H1 (cell line): Measurements from ENCODE around the gene PCED1B. TPM values are rescaled to one million over a fixed set of nuclear protein-coding genes. Genes with fewer than 3 reads are reported as not detected.

ENCODE experiments used
- CTCF ChIA-PET: fragments of 300-600 bp; sonication (Branson Sonifier 250); formaldehyde crosslinking; loops from one replicate; lab custom pipeline; 2021; ENCODE audit not compliant: partially characterized antibody; lab: Charles Lee
- POLR2A ChIA-PET: fragments of 300-600 bp; sonication (Branson Sonifier 250); formaldehyde crosslinking; loops from one replicate; lab custom pipeline; 2021; ENCODE audit warnings: inconsistent platforms; ENCODE audit not compliant: partially characterized antibody; lab: Charles Lee
- DNase-seq, 2 experiments: peaks; one replicate each; pipeline versions ENCODE4 v3.0.0 to v3.0.0-alpha.2; 2010 to 2022; ENCODE audit warnings: low spot score in 2 of 2, low read depth in 1 of 2, mixed read lengths in 1 of 2
- FAIRE-seq: peaks from 2 replicates; lab custom pipeline; 2011; peaks lifted over from hg19 to GRCh38; lab: Jason Lieb, UNC
- H2AFZ ChIP-seq: 2 replicates; pipeline ENCODE4 v1.8.1; 2012; ENCODE audit warnings: low read length, inconsistent platforms
- H2AK5ac ChIP-seq: 2 replicates; pipeline ENCODE4 v1.6.1; 2013; ENCODE audit warnings: low read depth, low read length
- H2BK120ac ChIP-seq: replicated peaks from 2 replicates; pipeline ENCODE3; 2013; ENCODE audit warnings: low read depth, low read length, inconsistent platforms
- H2BK12ac ChIP-seq: 2 replicates; pipeline ENCODE4 v1.6.1; 2013; ENCODE audit warnings: low read depth, low read length
- H2BK15ac ChIP-seq: 2 replicates; pipeline ENCODE4 v1.6.1; 2013; ENCODE audit warnings: low read length
- H2BK20ac ChIP-seq: 2 replicates; pipeline ENCODE4 v1.6.1; 2013; ENCODE audit warnings: low read length
- H2BK5ac ChIP-seq: 2 replicates; pipeline ENCODE4 v1.6.1; 2013; ENCODE audit warnings: low read depth, low read length
- H3K14ac ChIP-seq: 2 replicates; pipeline ENCODE4 v1.6.1; 2013; ENCODE audit warnings: inconsistent platforms; ENCODE audit not compliant: insufficient read length
- H3K18ac ChIP-seq: 2 replicates; pipeline ENCODE4 v1.6.1; 2013; ENCODE audit warnings: low read length; ENCODE audit errors: extremely low read depth
- H3K23ac ChIP-seq: 2 replicates; pipeline ENCODE4 v1.6.1; 2013; ENCODE audit warnings: inconsistent platforms; ENCODE audit not compliant: insufficient read length
- H3K23me2 ChIP-seq: 2 replicates; pipeline ENCODE4 v1.6.1; 2013; ENCODE audit warnings: low read depth, low read length
- H3K27ac ChIP-seq: 2 replicates; pipeline ENCODE4 v1.6.1; 2011; ENCODE audit warnings: low read depth, low read length, inconsistent platforms
- H3K27me3 ChIP-seq, 4 experiments: replicated peaks in 1 of 4; 1 replicate in 1 of 4; 2 replicates in 3 of 4; pipeline versions ENCODE4 v1.6.1 to v1.8.1; 2011 to 2013; ENCODE audit warnings: low read length in 3 of 4, mild to moderate bottlenecking in 3 of 4, inconsistent platforms in 2 of 4, mixed read lengths in 2 of 4, moderate library complexity in 1 of 4; ENCODE audit not compliant: control insufficient read depth in 3 of 4, insufficient read depth in 3 of 4; ENCODE audit errors: extremely low read depth in 1 of 4
- H3K36me3 ChIP-seq, 4 experiments: 2 replicates each; pipeline versions ENCODE4 v1.6.1 to v1.8.1; 2011 to 2013; ENCODE audit warnings: mild to moderate bottlenecking in 4 of 4, low read length in 3 of 4, moderate library complexity in 2 of 4, control low read depth in 1 of 4, inconsistent platforms in 1 of 4; ENCODE audit not compliant: insufficient read depth in 4 of 4, control insufficient read depth in 2 of 4
- H3K4ac ChIP-seq: replicated peaks from 2 replicates; pipeline ENCODE3; 2013; ENCODE audit warnings: low read length, low read depth, mixed read lengths, inconsistent platforms; ENCODE audit not compliant: insufficient read length
- H3K4me1 ChIP-seq, 4 experiments: replicated peaks in 1 of 4; 1 replicate in 1 of 4; 2 replicates in 3 of 4; pipeline versions ENCODE4 v1.6.1 to v1.8.1; 2011 to 2013; ENCODE audit warnings: low read length in 3 of 4, inconsistent platforms in 2 of 4, mixed read lengths in 1 of 4; ENCODE audit not compliant: insufficient read depth in 4 of 4, control insufficient read depth in 3 of 4
- H3K4me2 ChIP-seq, 2 experiments: 2 replicates each; pipeline versions ENCODE4 v1.6.1 to v1.8.1; 2011 to 2013; ENCODE audit warnings: low read depth in 2 of 2, low read length in 2 of 2, control low read depth in 1 of 2, inconsistent platforms in 1 of 2, mild to moderate bottlenecking in 1 of 2; ENCODE audit not compliant: insufficient read depth in 1 of 2
- H3K4me3 ChIP-seq, 4 experiments: fragments of 200-600, 300-600 bp in 1 of 4; sonication (generic), shearing (Covaris generic), sonication (Bioruptor Twin) in 1 of 4; 2 replicates each; pipeline versions ENCODE4 v1.5.1 to v1.8.1; 2011 to 2016; ENCODE audit warnings: low read length in 4 of 4, low read depth in 3 of 4, control low read depth in 2 of 4, inconsistent platforms in 2 of 4, mild to moderate bottlenecking in 2 of 4, mixed read lengths in 1 of 4, moderate library complexity in 1 of 4; ENCODE audit not compliant: insufficient read depth in 2 of 4; ENCODE audit errors: extremely low read depth in 1 of 4
- H3K56ac ChIP-seq: replicated peaks from 2 replicates; pipeline ENCODE3; 2013; ENCODE audit warnings: low read depth, mild to moderate bottlenecking, mixed read lengths, low read length, inconsistent platforms; ENCODE audit not compliant: insufficient read length
- H3K79me1 ChIP-seq: 2 replicates; pipeline ENCODE4 v1.6.1; 2013; ENCODE audit warnings: low read depth, low read length, control low read depth
- H3K79me2 ChIP-seq, 2 experiments: 2 replicates each; pipeline versions ENCODE4 v1.6.1 to v1.8.1; 2012 to 2013; ENCODE audit warnings: low read length in 2 of 2, mild to moderate bottlenecking in 2 of 2, inconsistent platforms in 1 of 2; ENCODE audit not compliant: insufficient read depth in 2 of 2, control insufficient read depth in 1 of 2
- H3K9ac ChIP-seq, 4 experiments: replicated peaks in 1 of 4; 1 replicate in 1 of 4; 2 replicates in 3 of 4; pipeline versions ENCODE4 v1.6.1 to v1.8.1; 2011 to 2013; ENCODE audit warnings: low read depth in 3 of 4, low read length in 3 of 4, control low read depth in 2 of 4, mild to moderate bottlenecking in 2 of 4, moderate library complexity in 2 of 4, inconsistent platforms in 1 of 4; ENCODE audit errors: extremely low read depth in 1 of 4
- H3K9me3 ChIP-seq, 2 experiments: 2 replicates each; pipeline versions ENCODE4 v1.6.1 to v1.8.1; 2012 to 2013; ENCODE audit warnings: mild to moderate bottlenecking in 2 of 2, moderate library complexity in 2 of 2, control low read depth in 1 of 2, inconsistent platforms in 1 of 2, low read depth in 1 of 2, low read length in 1 of 2, mixed read lengths in 1 of 2; ENCODE audit not compliant: insufficient read depth in 2 of 2
- H4K20me1 ChIP-seq, 2 experiments: replicated peaks in 1 of 2; 2 replicates each; pipeline versions ENCODE3 to v1.8.1; 2011 to 2013; ENCODE audit warnings: inconsistent platforms in 2 of 2, low read length in 2 of 2, mild to moderate bottlenecking in 1 of 2; ENCODE audit not compliant: insufficient read depth in 2 of 2, control insufficient read depth in 1 of 2
- H4K5ac ChIP-seq: 2 replicates; pipeline ENCODE4 v1.6.1; 2013; ENCODE audit warnings: low read length, low read depth, mixed read lengths, inconsistent platforms; ENCODE audit not compliant: insufficient read length
- H4K8ac ChIP-seq: 2 replicates; pipeline ENCODE4 v1.8.0; 2013; ENCODE audit warnings: mild to moderate bottlenecking, moderate library complexity, low read length, inconsistent platforms; ENCODE audit not compliant: insufficient read depth; ENCODE audit errors: extremely low read depth
- H4K91ac ChIP-seq: replicated peaks from 2 replicates; pipeline ENCODE3; 2013; ENCODE audit warnings: low read length, mixed read lengths, inconsistent platforms; ENCODE audit not compliant: insufficient read length
- EP300 ChIP-seq, 2 experiments: IDR thresholded peaks; 1 replicate in 1 of 2; 2 replicates in 1 of 2; pipeline ENCODE4 v1.6.1; 2011 to 2012; ENCODE audit warnings: low read depth in 2 of 2, low read length in 2 of 2, mild to moderate bottlenecking in 2 of 2, borderline replicate concordance in 1 of 2, inconsistent platforms in 1 of 2, moderate library complexity in 1 of 2
- GABPA ChIP-seq: IDR thresholded peaks from 2 replicates; pipeline ENCODE4 v1.6.1; 2011; ENCODE audit warnings: mild to moderate bottlenecking, low read length, moderate library complexity, borderline replicate concordance; ENCODE audit not compliant: insufficient read depth
- NANOG ChIP-seq: IDR thresholded peaks from 2 replicates; pipeline ENCODE4 v1.6.1; 2011; ENCODE audit warnings: low read length, low read depth, mild to moderate bottlenecking, inconsistent platforms; ENCODE audit not compliant: insufficient read depth, poor library complexity, severe bottlenecking
- POU5F1 ChIP-seq: IDR thresholded peaks from 2 replicates; pipeline ENCODE4 v1.6.1; 2011; ENCODE audit warnings: low read depth, mild to moderate bottlenecking, low read length, moderate library complexity
- WGBS, 2 experiments: shearing (Covaris generic) in 1 of 2; methylation state at CpG; one replicate each; pipeline versions ENCODE4 v1.1.6 to v1.1.7; 2013 to 2015; ENCODE audit warnings: low lambda C conversion rate in 2 of 2, mixed read lengths in 2 of 2, inconsistent platforms in 1 of 2, low coverage in 1 of 2, missing lambda C conversion rate in 1 of 2; ENCODE audit not compliant: insufficient replicate concordance in 2 of 2, insufficient coverage in 1 of 2, insufficient read length in 1 of 2; ENCODE audit errors: extremely low coverage in 1 of 2, missing lambda C conversion rate in 1 of 2; 5-methylcytosine and 5-hydroxymethylcytosine counted together
- polyA plus RNA-seq, 7 experiments: library from polyadenylated mRNA; depleted of rRNA in 3 of 7; stranded (reverse) in 5 of 7; unstranded in 2 of 7; fragments of >200 nt in 5 of 7; fragments of 200-250 nt in 2 of 7; gene quantifications; 1 replicate in 5 of 7; 2 replicates in 1 of 7; 4 replicates in 1 of 7; pipeline versions ENCODE4 v1.2.1 to v1.2.3, GENCODE V29; 2011 to 2013; ENCODE audit warnings: missing spikeins in 2 of 7, mixed read lengths in 2 of 7
- total RNA-seq: library from RNA; stranded (reverse); fragmentation: NEBNext Ultra II Directional; extraction: Animal tissue kit (Norgen Biotek cat#: 25700); gene quantifications from 2 replicates; pipeline ENCODE4 v1.2.1, GENCODE V29; 2021

PCED1B gene
- total and polyA plus RNA-seq, 2 of the 8 experiments (the other 6 are each of a cell fraction or from before 2014, with no cell fraction given) = 4.7 to 5.4 TPM

GRCh38 chr12:47082796-47083621 is 3.6 kb downstream of the PCED1B start:
- Histone ChIP-seq H4K20me1 (no peaks in the 10 kb centered on the region), H3K36me3 (no peaks in the 10 kb centered on the region), H2BK5ac (no peak overlapping the region), H3K56ac (no peak overlapping the region), H3K79me2 (no peaks in the 10 kb centered on the region), H3K27ac (no peak overlapping the region), H3K23me2 (peaks cover 13% of the 10 kb centered on the region), H3K23ac (no peak overlapping the region), H3K18ac (no peak overlapping the region), H2BK20ac (no peak overlapping the region), H3K4ac (no peak overlapping the region), H3K4me1 (peaks cover 3 to 12% (median 3%) of the 10 kb centered on the region in 4 experiments; a peak in 4 of 7 replicates), H2BK15ac (no peak overlapping the region), H3K4me3 (no peak overlapping the region), H3K9ac (no peak overlapping the region), H3K14ac (no peak overlapping the region), H3K9me3 (no peaks in the 10 kb centered on the region), H2BK120ac (no peak overlapping the region), H2AFZ (no peak overlapping the region), H4K91ac (no peak overlapping the region), H2BK12ac (no peak overlapping the region), H3K27me3 (peaks cover 0 to 20% (median 9%) of the 10 kb centered on the region in 4 experiments; a peak in 6 of 7 replicates), H4K5ac (no peak overlapping the region), H3K79me1 (no peaks in the 10 kb centered on the region), H3K4me2 (no peak overlapping the region), H4K8ac (no peak overlapping the region), H2AK5ac (no peak overlapping the region)
- WGBS, 2 experiments = 81% methylated on average over 7 of the region's 7 CpGs; no CpG with 5 or more reads in 1 of the 2 experiments
- ChIA-PET POLR2A (no interaction called here), CTCF (interaction anchor here (0.8 to 5.8 kb wide), 5 partner anchors 11 to 225 kb away, joined by 3 to 41 read pairs (median 3); no protein-coding TSS in a partner anchor)
- no peak for TF ChIP-seq GABPA
- no peak for TF ChIP-seq NANOG
- no peak for TF ChIP-seq EP300 (IDR thresholded peaks at IDR 0.05; ENCODE audit: borderline replicate concordance in 1 of 2, low read depth in 2 of 2, low read length in 2 of 2)
- TF ChIP-seq POU5F1 = no peak
- FAIRE-seq (no peak), DNase-seq (no peak)
